ENCODE measurements around the gene DBNDD1.
A peak's percentile ranks its signal among the peaks of the same experiment; 100 is the strongest.
"Not testable (repeated sequence)": the region's sequence is repeated elsewhere in the genome, so short reads cannot be mapped to it uniquely, and the experiment has no call there.

Gene DBNDD1

DNA sequence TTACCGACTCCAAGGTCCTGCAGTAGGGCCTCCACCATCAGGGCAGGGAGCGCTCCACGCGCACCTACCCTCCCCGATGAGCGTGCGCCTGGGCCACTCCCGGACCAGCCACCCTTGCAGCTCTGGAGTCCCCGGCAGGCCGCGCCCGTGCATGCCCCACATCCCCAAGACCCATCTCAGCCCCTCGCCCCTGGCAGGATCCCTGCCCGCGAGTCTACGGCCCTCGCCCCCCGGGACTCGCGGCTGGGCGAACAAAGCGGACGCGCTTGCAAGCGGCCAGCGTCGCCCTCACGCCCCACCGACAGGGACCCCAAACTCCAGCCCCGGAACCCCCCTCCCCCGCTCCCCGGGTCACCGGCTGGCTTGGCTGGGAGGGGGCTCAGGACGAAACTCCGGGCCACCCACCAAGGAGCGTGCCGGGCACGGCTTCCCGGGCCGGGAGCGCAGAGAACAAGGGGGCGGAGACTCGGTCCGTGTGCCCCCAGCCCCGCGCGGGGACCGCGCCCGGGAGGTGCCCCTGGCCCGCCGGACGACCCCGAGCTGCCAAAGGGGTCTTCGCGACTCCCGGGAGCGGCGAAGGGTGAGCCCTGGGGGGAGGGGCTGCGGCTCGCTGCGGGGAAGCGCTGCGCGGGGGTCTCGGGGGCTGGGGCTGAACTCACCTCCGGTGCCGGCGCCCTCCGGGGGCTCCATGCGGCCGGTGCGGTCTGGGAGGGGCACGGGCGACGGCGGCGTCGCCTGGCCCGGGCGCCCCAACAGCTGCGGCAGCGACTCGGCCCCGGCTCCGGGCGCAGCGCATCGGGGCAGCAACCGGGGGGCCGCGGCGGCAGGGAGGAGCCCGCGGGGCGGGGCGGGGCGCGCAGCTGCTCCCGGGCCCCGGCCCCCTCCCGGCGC is at the start of gene DBNDD1:
TSS of gene DBNDD1 (minus strand) at position 805 of the 891 bp plus-strand sequence. CDS start at position 690, 115 bp downstream.
- no peak for DNase-seq

DNA sequence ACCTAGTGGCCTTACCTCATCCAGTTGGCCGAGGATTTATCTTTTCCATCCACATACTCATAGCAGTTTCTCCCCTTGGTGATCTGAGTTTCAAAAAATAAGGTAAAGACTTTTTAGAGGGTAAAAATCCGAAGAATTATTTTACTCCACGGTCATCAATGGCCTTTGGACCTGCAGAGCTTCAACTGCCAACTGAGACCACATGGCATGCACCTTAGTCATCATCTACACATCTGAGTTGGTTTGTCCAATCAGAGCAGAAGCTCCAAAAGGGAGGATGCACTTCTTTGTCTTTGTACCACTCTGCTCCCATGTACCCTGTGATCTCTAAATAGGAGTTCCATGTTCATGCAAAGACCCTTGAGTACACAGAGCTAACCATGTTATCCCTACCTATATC is 42.2 kb upstream of the DBNDD1 start:
- DNase-seq = no peak

- no peak for DNase-seq
Observed at GRCh38 chr16:90057738-90058173, 38.5 kb upstream of the DBNDD1 start.

GRCh38 chr16:90056521-90056920 is 37.3 kb upstream of the DBNDD1 start:
- not testable (repeated sequence) for DNase-seq

DNA sequence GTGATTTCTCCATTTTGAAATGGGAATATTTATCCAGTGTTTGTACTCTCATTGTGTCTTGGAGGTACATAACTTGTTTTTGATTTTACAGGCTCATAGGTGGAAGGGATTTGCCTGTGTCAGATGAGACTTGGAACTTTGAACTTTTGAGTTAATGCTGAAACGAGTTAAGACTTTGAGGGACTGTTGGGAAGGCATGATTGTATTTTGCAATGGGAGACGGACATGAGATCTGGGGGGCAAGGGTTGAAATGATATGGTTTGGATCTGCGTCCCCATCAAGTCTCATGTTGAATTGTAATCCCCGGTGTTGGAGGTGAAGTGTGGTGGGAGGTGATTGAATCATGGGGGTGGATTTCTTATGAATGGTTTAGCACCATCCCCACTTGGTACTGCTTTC is 36.1 kb upstream of the DBNDD1 start:
- DNase-seq = no peak

DNA sequence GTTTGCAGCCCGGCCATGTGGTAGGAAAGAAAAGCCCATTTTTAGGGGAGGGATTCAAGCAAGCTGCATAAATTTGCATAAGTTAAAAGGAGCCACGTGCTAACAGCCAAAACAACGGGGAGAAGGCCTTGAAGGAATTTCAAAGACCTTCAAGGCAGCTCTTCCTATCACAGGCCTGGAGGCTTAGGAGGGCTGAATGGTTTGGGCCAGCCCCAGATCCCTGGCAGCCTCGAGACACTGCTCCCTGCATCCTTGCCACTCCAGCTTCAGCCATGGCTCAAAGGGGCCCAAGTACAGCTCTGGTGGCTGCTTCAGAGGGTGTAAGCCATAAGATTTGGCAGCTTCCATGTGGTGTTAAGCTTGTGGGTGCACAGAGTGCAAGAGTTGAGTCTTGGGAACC is 35.3 kb upstream of the DBNDD1 start:
- DNase-seq = no peak

DNA sequence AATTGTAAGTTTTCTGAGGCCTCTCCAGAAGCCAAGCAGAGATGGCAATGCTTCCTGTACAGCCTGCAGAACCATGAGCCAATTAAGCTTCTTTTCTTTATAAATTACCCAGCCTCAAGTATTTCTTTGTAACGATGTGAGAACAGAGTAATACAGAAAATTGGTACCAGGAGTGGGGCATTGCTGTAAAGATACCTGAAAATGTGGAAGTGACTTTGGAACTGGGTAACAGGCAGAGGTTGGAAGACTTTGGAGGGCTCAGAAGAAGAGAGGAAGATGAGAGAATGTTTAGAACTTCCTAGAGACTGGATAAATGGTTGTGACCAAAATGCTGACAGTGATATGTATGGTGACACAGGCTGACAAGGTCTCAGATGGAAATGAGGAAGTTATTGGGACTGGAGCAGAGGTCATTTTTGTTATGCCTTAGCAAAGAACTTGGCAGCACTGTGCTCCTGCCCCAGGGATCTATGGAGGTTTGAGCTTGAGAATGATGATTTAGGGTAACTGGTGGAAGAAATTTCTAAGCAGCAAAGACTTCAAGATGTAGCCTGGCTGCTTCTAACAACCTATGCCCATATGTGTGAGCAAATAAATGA is 34.7 kb upstream of the DBNDD1 start:
- no peak for DNase-seq

GRCh38 chr16:90050969-90051368 is 31.7 kb upstream of the DBNDD1 start:
- DNase-seq = no peak

GRCh38 chr16:90048737-90049330 is 29.6 kb upstream of the DBNDD1 start:
- no peak for DNase-seq

DNA sequence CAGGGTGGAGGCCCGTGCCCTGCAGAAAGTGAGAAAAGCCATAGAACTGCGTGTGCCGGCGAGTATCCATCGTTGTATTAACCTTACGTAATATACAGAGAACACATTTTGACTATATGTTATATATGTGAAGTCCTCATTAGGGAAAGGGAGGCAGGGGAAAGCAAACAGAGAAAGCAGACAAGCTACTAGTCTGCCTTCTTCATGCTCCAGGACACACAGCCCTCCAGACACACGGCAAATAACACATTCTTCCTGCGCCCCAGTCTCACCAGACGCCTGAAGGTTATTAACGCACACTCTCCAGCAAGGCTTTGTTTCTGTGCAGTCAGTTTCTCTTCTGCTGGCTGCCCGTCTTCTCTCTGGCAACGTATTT is 29.1 kb upstream of the DBNDD1 start:
- DNase-seq = no peak

GRCh38 chr16:90047714-90048346 is 28.6 kb upstream of the DBNDD1 start:
- DNase-seq = no peak

- no peak for DNase-seq
Observed at GRCh38 chr16:90046971-90047713, 27.9 kb upstream of the DBNDD1 start.

GRCh38 chr16:90046122-90046970 is 27.1 kb upstream of the DBNDD1 start:
- peak; percentile 55 for DNase-seq

DNA sequence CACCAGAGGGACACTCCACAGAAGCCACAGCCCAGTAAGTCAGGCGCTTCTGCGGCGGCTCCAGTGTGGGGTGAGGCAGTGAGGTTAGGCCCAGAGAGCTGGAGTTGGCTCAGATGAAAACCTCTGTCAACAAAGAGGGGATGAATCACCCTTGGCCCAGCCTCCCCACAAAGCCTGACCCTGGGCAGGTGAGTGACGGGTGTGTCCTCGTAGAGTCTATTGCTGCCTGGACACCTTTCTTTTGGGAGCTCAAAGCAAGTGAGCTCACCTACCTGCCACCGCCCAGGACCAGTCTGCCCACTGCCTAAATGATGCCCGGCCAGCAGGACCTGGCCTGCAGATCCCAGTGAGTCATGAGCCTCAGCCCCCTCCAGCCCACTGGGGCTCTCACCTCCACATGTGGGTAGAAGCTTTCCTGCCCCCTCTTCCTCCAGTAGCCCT is 24.9 kb upstream of the DBNDD1 start:
- DNase-seq = no peak

- DNase-seq = no peak
Observed at GRCh38 chr16:90043526-90043925, 24.3 kb upstream of the DBNDD1 start.

GRCh38 chr16:90042946-90043514 is 23.8 kb upstream of the DBNDD1 start:
- DNase-seq = no peak

GRCh38 chr16:90041896-90042473 is 22.7 kb upstream of the DBNDD1 start:
- no peak for DNase-seq

- no peak for DNase-seq
Observed at GRCh38 chr16:90040152-90041023, 21.1 kb upstream of the DBNDD1 start.

GRCh38 chr16:90037276-90037675 is 18.0 kb upstream of the DBNDD1 start:
- no peak for DNase-seq

DNA sequence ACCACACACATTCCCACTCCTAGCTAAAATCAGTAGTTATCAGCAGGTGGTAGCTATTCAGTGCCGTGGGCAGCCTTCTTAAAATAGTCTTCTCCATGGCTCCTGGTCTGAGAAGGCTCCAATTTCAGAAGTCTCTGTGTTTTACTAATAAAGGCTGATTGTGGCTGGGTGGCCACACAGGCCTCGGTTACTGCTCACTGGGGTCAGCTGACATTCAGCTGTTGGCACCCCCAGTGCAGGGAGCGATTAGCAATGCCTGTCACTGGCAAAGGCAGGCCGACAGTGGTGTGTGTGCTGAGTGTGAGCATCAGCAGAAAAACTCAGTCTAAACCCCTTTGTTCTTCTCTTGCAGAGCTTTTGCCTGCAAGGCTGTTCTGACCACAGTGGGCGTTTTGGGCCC is 16.6 kb upstream of the DBNDD1 start:
- no peak for DNase-seq

Measured in NCI-H2171 (cell line).